ENCODE results near the gene GALK1.
"Not testable (repeated sequence)": the region's sequence is repeated elsewhere in the genome, so short reads cannot be mapped to it uniquely, and the experiment has no call there.

The GALK1 gene

DNA sequence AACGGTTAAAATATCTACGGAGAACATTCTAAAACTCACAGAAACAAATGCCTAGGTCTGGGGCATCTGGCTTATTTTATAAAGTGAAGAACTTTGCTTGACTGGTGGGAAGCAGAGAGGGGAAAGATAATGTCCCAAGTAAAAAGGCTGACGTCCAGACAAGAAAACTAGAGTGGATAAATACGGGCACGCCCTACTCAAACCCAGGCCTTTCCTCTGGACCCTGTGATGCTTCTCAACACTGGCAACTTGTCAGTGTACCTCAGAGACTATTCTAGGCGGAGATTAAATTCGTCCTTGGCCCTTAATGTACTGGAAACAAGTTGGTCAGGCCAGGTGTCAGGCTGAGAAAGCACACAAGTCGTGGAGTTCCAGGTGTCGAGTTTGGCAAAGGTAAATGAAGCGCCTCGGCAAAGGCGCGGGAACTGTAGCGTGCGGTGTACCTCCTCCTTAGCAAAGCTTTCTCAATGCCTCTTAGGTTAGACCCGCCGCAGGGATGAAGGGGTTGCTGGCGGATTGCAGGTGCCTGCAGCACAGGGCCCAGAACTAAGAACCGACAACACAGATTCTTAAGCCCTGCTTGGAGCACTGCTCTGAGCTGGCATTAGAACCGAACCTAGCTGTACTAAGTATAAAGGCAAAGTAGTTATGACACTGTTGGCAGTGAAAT is 18.9 kb upstream of the GALK1 start:
- no peak for DNase-seq (ENCODE audit: low read depth)

DNA sequence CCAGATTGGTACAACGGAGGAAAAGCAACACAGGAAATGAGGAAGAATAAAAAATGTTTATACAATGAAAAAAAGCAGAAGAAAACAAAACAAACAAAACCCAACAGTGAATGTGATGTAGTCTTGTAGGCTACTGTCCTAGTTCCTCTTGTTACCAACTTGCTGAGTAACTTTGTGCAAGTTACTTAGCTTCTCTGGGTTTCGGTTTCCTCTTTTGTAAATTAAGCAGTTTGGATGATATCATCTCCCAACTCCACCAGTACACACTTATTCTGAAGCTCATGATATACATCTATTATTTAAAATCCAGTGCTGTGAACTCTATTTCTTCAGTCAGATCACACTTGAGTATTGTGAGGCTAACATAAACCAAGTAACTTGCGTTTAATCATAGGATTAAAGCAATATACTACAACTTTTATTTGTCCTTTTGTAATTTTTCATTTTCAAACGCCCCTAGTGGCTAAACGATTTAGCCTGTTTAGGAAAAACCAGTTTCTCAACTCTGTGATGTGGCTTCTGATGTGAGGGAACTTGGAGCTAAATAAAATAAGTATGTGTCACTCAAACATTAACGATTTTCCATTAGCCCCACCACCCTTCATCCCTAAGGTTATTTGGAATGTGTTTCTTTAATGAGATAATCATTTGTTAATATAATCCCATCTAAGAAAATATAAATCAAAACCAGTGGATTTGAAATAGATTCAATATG is 18.2 kb upstream of the GALK1 start:
- no peak for DNase-seq (ENCODE audit: low read depth)

DNA sequence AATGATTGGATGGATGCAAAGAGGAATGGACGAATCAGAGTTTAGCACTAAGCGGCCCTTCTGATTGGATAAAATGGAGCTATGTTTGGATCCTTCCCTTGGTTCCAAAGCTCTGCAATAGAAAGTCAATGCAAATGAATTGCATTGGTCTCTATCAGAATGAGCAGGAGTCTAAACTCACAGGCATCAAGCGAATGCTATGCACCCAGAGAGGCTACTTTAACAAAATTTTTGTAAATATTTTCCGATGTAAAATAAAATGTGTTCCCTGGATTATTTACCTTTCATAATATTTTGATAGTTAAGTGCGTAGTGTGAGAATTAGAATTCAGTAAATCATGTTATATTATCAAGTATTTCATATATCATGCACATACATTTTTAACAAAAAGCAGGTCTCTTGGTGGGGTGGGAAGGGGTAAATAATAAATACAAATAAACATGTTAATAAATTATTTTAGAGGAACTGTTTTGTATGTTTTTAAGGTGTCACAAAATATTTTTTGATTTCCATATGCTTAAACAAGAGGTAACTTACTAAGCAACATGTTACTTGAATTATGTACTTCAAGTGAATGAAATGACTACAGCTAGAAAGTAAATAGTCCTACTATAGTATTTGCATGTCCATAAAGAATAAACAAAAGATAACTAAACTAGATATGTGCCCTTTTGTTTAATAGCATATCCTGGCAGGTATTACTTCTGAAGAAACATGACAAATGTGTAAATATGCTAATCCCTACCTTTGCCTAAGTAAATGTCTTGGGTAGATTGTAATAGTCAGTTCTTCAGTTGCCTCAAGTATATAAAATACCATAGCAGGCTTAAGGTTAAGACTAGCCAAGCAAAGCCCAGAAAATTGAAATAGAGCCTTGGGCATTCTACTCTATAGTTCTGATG is 15.2 kb upstream of the GALK1 start:
- no peak for DNase-seq (ENCODE audit: low read depth)

DNA sequence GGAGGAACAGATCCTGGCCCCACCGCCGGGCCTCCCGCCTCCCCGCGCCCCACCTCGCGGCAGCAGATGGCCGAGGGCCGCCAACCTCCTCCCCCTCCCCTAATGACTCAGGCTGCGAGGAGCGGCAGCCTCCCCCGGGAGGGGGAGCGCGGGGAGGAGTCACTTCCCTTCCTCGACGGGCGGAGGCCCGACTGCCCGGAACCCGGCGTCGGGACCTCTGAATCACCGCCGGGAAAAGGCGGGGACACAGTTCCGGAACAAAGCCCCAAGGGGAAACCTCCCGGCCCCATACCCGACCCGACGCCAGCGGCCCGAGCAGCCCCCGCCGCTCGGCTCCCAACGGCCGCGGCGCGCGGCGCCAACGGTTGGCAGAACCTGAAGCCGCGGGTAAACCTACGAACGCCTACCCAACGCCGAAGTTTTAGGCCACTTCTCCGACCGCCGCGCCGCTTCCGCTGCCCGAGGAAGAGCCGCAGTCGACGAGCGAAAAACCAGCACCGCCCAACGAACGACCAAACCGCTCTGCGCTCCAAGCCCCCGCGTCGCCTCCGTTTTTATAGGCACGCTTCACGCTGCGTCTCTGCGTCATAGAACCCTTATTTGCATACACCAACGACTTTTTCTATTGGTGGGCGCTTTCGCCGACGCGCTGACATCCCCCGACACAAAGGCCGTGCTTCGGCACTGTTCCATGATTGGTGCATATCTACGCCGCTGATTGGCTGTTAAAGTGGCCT is 14.4 kb upstream of the GALK1 start:
- DNase-seq (ENCODE audit: low read depth) = peak; percentile 94

DNA sequence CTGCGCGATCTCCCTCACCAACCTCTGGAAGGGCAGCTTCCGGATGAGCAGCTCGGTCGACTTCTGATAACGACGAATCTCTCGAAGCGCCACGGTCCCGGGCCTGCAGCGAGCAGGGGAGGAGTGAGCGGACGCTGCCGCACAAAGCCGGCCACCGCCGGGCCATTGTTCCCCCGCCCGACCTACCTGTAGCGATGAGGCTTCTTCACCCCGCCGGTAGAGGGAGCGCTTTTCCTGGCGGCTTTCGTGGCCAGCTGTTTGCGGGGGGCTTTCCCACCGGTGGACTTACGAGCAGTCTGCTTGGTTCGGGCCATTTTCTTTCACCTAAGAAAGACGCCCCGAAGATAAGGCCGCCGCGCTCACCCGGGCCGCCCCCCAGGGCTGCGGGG is 13.9 kb upstream of the GALK1 start:
- DNase-seq (ENCODE audit: low read depth) = no peak

DNA sequence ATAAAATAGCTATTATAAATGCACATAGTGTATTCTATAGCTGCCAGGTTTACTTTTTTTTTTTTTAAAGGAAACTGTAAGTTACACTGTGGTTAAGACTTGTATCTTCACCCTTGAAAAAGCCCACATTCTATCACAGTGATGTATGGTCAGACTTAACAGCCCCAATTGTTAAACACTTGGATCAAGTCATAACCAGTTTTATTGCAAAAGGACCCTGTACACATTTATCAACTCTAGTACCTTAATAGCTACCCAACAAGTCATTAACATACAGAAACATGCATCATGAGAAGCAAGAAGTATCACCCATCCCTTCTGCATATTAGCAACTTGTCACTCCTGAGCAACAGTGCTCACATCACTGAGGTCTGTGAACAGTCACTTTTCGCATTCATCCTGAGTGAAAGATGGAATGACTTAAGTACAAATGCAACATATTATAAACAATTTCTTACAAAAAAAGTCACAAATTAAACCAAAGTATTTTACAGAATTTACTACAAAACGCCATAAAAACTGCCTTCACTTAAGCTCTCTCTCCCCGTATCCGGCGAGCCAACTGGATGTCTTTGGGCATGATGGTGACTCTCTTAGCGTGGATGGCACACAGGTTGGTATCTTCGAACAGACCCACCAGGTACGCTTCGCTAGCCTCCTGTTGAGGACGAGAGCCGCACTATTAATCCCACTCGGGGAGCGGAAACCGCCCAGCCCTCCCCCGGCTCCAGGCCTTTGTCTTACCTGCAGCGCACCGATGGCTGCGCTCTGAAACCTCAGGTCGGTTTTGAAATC is 13.3 kb upstream of the GALK1 start:
- DNase-seq (ENCODE audit: low read depth) = not testable (repeated sequence)

DNA sequence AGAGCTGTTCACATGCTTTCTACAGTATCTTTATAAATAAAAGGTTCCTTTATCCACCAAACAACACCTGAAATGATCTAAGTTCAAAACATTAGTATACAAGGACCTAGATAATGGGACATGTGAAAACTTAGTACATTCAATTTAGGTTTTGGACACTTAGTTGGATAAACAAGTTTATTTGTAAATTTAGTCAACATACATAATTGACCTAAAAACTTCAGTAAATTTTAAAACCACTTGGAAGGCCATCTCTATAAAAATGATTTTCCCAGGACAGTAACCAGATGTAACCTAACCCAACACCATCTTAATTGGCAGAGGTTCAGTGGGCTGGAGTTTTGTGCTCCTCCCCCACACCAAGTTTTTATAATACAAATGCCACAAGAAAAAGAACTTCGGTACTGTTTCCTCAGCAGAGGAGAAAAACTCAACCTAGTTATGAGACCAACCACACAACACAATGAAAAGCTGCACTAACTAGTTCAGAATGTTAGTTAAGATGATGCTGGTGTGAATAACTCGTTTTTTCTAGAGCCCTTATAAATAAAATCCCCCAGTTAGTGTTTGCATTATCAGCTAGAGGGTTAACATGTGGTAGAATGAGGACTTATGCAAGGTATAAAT is 12.4 kb upstream of the GALK1 start:
- DNase-seq (ENCODE audit: low read depth) = no peak

DNA sequence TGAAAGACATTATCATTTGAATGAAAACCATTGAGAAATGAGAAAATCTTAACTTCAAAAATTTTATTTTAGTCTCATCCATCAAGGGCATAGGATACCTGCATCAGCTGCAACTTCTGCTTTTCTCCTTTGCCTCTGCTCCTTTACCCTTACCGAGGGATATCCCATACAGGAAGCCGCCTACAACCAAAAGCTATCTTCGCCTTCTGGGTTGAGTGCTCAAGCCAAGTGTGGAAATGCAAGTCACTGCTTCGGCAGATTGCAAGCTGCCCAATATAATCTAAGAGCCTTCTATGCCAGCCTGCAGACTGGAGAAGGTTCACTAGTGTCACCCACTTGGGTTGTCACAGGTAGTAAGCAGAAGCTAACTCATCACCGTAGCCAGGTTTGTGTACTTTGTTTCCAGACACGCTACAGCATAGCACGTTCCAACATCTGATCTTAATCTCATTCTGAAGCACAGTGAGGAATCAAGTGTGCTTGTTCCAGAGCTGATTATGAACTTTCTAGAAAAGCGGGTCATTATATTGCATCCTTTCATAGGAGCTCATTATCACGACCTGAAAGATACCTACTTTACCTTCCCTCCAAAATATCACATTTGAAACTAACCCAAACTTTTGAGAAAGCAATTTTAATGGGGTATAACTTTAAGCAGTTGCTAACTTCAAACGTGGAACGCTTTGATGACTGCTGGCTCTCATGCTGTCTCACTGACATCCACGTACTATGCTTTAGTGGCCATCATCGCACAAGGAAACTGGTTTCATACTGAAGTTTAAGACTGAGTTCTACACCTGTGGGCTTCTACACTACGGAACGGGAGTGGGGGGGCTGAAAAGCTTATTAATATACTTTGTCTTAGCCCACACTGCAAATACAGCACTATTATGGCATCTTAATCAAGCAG is 11.6 kb upstream of the GALK1 start:
- no peak for DNase-seq (ENCODE audit: low read depth)

DNA sequence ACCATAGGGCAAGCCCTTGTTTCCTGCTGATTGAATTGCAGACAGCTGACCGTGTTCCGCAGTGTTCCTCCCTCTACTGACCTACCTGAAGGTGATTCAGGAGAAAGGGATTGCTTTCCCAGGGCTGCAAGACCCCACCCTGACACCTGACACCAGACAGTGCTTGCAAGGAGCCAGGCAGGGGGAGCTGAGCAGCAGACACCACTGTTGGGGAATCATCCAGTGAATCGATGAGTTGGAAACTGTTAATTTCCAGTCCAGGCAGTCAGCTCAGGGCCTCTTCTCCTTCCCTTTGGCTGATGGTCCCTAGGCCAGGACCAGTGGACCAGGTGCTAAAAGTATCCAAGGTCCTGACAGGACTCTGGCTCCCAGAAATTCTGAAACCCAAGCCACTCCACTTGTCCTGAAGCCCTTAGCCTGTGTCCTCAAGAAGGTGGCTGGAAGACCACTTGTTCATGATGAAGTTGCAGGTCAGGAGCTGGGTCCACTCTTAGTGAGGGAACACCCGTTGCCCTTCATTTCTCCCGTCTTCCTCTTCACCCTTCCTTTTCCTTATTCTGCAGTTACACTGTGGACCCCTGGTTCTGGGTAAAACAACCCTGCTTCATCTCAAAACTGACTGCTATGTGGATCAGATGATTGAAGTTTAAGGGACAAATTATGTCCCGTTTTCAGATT is 10.1 kb upstream of the GALK1 start:
- no peak for DNase-seq (ENCODE audit: low read depth)

DNA sequence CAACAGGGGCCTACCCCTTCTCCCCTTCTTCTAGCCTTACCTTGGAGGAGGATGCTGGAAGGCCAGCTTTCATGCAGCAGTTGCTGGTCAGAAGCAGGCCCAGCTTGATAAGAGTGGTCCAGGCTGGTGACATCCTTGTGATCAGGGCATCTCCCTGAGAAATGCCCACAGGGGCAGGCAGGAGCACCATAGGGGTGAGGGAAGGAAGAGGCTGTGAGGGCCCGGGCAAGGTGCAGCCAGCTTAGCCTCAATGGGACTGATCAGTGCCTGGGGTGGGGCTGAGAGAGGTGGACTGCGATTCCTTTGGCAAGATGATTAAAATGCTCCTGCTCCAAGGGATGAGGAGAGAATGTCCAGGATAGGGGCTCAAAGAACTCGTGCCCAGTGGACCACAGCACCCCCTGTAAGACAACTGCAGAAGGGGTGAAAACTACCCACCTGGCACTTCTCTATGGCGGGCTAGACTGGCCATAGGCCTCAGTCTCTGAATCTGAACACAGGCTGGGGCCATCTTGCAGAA is 9.5 kb upstream of the GALK1 start:
- DNase-seq (ENCODE audit: low read depth) = no peak

DNA sequence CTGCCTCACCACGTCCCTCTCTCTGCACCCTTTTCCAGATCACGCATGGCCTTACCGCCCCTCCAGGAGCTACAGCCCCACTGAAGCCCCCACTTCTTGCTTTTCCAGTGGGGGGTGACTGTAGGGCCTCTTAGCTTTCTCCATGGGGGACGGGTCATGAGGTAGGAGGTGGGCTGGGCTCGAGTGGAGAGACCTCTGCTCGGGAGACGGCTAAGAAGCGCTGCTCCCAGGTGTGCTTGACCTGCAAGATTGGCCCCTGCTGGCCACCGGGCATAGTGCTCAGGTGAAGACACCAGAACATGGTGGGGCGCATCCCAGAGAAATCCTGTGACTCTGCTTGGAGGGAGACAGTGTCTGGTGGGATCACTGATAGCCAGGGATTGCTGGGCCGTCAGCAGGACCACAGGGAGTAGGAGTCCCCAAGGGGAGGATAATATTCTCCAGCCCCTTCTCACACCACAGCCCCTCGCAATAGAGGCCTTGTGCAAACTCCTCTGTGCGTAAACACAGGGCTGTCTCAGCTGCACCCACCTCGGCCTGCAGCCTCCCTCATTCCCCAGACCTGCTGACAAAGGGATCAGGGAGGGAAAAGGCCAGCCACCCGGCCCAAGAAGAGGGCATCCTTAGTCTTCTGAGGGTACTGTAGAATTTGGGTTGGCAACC is 8.9 kb upstream of the GALK1 start:
- DNase-seq (ENCODE audit: low read depth) = no peak

DNA sequence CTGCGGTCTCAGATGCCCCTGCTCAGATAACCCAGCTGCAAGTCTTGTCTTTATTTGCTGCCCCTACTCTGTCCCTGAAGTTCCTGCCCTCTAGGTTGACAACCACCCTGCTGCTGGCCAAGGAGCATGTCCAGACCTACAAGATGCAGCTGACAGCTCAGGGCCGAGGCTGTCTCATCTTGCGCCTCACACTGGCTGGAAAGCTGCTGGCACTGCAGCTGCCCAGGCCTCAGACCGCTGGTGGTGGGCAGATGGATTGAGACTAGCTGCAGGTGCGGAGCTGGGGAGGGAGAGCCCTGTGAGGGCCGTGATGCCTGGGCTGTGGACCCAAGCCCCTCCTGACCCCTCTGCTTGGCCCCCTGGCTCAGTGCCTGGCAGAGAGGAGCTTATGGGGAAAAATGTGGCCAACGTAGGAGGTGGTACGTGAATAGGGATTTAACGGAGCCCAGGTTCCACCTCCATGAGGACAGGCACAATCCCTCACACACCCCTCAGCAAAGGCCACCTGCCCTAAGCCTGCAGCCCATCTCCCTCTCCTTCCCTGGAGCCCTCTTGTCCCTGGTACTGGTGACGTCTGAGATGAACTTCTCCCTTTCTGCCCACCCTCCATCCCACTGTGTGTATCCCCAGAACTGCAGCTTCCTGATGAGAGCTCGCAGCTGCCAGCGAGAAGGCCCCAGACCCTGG is 8.3 kb upstream of the GALK1 start:
- DNase-seq (ENCODE audit: low read depth) = no peak

DNA sequence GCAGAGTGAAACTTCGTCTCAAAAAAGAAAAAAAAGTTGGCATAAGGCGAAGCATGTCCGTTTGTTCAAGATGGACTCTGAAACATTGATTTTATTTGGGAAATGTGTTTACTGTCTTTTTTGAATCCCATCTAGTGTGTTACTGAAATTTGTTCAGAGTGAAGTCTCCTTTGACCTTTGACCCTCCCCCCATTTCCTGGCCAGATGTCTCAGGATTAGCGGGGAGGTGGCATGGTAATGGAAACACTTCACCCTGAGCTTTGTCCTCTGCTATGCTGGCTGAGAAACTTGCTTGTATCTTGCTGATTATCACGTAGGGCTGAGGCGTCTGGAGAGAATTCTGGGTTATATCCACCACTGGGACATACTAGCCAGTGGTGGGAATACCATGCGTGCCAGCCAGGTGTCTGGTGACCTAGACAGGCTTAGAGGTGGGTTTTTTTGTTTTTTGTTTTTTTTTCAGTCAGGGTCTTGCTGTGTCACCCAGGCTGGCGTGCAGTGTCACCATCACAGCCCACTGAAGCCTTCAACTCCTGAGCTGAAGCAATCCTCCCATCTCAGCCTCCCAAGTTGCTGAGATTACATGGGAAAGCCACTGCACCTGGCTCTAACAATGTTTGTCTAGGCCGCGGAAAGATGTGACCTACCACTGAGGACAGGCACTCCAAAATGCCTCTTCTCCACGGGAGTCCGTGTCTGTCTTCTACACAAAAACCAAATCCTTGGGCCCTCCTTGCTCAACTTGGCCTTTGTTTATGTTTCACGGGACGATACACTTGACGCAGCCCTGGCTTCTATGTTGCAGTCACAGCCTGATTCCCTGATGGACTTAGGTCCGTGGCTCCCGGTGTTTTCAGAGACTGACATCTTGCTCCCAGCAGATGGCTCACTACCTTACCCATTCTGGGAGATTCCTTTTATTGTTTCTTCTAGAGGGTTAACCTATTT is 6.6 kb upstream of the GALK1 start:
- DNase-seq (ENCODE audit: low read depth) = no peak

DNA sequence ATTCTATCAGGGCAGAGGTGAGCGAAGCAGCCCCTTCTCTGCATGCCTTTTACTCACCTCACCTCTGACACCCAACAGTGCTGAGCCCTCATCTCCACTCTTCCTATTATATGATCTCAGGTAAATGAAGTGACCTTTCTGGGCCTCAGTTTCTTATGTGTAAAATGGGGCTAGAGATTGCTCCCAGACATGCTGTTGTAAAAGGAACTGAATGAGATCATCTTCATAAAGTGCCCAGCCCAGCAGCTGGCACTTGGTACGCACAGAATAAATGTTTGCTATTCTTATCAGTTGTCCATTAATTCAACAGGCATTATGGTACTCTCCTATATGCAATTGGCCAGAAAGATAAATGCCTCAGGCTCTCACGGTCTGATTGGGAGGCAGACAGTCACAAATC is 4.5 kb upstream of the GALK1 start:
- DNase-seq (ENCODE audit: low read depth) = no peak

DNA sequence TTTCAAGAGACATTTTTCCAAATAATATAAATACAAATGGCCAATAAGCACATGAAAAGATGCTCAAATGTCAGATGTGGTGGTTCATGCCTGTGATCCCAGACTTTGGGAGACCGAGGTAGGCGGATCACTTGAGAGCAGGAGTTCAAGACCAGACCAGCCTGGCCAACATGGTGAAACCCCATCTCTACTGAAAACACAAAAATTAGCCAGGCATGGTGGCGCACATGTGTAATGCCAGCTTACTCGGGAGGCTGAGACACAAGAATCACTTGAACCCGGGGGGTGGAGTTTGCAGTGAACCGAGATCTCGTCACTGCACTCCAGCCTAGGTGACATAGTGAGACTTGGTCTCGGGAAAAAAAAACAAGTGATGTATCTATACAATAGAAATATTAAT is 2.9 kb upstream of the GALK1 start:
- no peak for DNase-seq (ENCODE audit: low read depth)

DNA sequence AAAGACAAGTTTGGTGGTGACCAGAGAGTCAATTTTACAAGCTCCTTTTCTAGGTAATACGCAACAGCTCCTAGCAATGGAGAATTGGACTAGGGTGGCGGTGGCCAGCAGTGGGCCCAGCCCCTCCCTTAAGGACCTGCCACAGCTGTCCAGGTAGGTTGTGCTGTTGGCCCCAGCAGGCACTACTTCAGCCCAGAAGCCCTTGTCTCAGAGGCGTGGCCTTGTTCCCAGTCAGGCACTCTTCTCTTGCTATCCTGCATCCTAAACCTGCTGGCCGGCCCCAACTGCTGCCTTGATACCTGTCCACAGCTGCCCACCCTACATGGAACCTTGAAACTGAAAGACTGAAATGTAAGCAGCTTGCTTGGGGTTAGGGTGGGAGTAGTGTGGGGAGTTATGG is 989 bp upstream of the GALK1 start:
- DNase-seq (ENCODE audit: low read depth) = no peak

DNA sequence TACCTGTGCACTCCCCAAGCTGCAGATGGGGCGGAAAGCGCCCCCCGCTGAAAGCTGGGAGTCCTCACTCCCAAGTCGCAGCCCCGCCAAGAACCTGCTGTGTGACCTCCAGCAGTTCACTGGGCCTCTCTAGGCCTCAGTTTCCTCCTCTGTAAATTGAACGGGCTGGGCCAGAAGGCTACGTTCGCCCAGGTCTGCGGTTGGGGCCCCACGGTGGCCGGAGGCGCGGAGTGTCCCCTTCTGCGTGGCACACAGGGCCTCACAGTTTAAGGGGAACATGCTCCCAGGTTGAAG is 628 bp downstream of the GALK1 start:
- DNase-seq (ENCODE audit: low read depth) = no peak

Measured in stimulated activated CD4-positive, alpha-beta T cell treated with anti-CD3 and anti-CD28 coated beads, Interleukin-2, amount 100 ng/mL, for 4 hours (primary cell).